Gastroesophageal sphincter (tissue), 3 donors: ENCODE results near the gene GUCY2C.

Source experiments
- EP300 ChIP-seq: sonication (generic); formaldehyde crosslinking; IDR thresholded peaks from one replicate; pipeline ENCODE4 v1.6.1; 2017; ENCODE audit warnings: antibody characterized with exemption, mild to moderate bottlenecking
- POLR2A ChIP-seq, 2 donors: fragments of 450-650 bp; IDR thresholded peaks; one replicate each; pipeline ENCODE4 v1.6.1; 2017; ENCODE audit warnings: antibody characterized with exemption in 2 of 2, mild to moderate bottlenecking in 2 of 2, moderate library complexity in 1 of 2
- POLR2AphosphoS5 ChIP-seq: sonication (generic); formaldehyde crosslinking; IDR thresholded peaks from one replicate; pipeline ENCODE4 v1.6.1; 2017; ENCODE audit warnings: antibody characterized with exemption
- TF ChIP-seq, protein P1 (sequence below), 4 experiments: fragments of 200-600 bp in 2 of 4; fragments of 450-650 bp in 2 of 4; sonication (generic) in 1 of 4; IDR thresholded peaks; one replicate each; pipeline ENCODE4 v1.5.1; 2017 to 2019; ENCODE audit warnings: antibody characterized with exemption in 4 of 4, mild to moderate bottlenecking in 2 of 4, moderate library complexity in 2 of 4

DNA sequence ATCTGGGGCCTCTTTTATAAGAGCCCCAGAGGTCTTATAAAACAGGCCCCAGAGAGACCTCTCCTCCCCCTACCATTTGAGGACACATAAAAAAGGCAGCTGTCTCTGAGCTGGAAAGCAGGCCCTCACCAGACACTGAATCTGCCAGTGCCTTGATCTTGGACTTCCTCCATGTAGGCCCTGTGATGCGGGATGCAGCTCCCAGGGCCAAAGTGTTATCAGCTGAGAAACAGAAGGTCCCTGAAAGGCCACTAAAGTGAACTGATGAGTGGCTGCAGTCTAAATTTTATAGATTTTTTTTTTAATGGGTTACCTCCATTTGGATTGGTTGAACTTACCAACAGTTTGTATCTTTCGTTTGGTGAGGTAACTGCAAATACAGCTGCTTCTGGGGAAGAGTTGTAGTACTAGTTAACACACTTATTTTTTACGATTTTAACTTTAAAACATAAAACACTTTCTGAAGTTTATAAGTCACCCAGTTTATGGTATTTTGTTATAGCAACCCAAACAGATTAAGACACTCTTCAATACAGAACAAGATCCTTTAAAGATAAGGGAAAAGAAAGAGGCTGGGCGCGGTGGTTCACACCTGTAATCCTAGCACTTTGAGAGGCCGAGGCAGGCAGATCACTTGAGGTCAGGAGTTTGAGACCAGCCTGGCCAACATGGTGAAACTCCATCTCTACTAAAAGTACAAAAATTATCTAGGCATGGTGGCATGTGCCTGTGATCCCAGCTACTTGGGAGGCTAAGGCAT is 5.6 kb upstream of the GUCY2C start:
- TF ChIP-seq, protein P1, sequence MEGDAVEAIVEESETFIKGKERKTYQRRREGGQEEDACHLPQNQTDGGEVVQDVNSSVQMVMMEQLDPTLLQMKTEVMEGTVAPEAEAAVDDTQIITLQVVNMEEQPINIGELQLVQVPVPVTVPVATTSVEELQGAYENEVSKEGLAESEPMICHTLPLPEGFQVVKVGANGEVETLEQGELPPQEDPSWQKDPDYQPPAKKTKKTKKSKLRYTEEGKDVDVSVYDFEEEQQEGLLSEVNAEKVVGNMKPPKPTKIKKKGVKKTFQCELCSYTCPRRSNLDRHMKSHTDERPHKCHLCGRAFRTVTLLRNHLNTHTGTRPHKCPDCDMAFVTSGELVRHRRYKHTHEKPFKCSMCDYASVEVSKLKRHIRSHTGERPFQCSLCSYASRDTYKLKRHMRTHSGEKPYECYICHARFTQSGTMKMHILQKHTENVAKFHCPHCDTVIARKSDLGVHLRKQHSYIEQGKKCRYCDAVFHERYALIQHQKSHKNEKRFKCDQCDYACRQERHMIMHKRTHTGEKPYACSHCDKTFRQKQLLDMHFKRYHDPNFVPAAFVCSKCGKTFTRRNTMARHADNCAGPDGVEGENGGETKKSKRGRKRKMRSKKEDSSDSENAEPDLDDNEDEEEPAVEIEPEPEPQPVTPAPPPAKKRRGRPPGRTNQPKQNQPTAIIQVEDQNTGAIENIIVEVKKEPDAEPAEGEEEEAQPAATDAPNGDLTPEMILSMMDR (IDR thresholded peaks at IDR 0.05), result no peak
- TF ChIP-seq EP300, result no peak
- no peak for TF ChIP-seq POLR2AphosphoS5
- no peak for TF ChIP-seq POLR2A (IDR thresholded peaks at IDR 0.05)
